ENCODE results near the gene ZC3H15. TPM values are rescaled to one million over a fixed set of nuclear protein-coding genes. Genes with fewer than 3 reads are reported as not detected.

The ZC3H15 gene
- total RNA-seq, 2 donors from 2014 or later, result 78.3 to 82.3 TPM

GRCh38 chr2:186554850-186555671 is 69.0 kb downstream of the ZC3H15 start:
- ATAC-seq (no peak), DNase-seq (ENCODE audit: low spot score in 2 of 2) (no peak)
- no peaks in the 10 kb centered on the region for H3K9me3 Mint-ChIP-seq
- no peaks in the 10 kb centered on the region for H3K36me3 Mint-ChIP-seq
- no peak overlapping the region for H3K27ac Mint-ChIP-seq

- Mint-ChIP-seq H3K36me3 (no peaks in the 10 kb centered on the region), H3K9me3 (no peaks in the 10 kb centered on the region), H3K27ac (no peak overlapping the region)
- ATAC-seq, result no peak
- no peak for DNase-seq (ENCODE audit: low spot score in 2 of 2)
Observed at GRCh38 chr2:186558512-186559276, 72.6 kb downstream of the ZC3H15 start.

Other genes starting within 250 kb of the ZC3H15 start
- gene ITGAV, start 103.8 kb downstream of the ZC3H15 start, total RNA-seq, result 10 to 100 TPM in 1 of 2 donors, 1 to 10 TPM in 1; 8.7 to 10.9 TPM
- gene FAM171B, start 207.8 kb downstream of the ZC3H15 start, total RNA-seq, result under 1 TPM; 0.25 to 0.49 TPM